Immature natural killer cell (primary cell): Measurements from ENCODE around the gene CDKAL1. TPM values are rescaled to one million over a fixed set of nuclear protein-coding genes. Genes with fewer than 3 reads are reported as not detected.

Experiments
- DNase-seq, 3 donors: peaks; one replicate each; pipeline ENCODE4 v3.0.0; 2022; ENCODE audit warnings: mixed read lengths in 1 of 3
- H3K27ac Mint-ChIP-seq, 6 donors: one replicate each; pipeline ENCODE4 v1.8.0; 2020; ENCODE audit warnings: mixed read lengths in 6 of 6, mild to moderate bottlenecking in 5 of 6, inconsistent platforms in 4 of 6, moderate library complexity in 3 of 6
- H3K27me3 Mint-ChIP-seq, 3 donors: one replicate each; pipeline ENCODE4 v1.8.0; 2020 to 2021; ENCODE audit warnings: low read depth in 3 of 3, mild to moderate bottlenecking in 3 of 3, mixed read lengths in 3 of 3, moderate library complexity in 3 of 3, inconsistent platforms in 1 of 3
- H3K36me3 Mint-ChIP-seq, 3 donors: one replicate each; pipeline ENCODE4 v1.8.0; 2020; ENCODE audit warnings: mixed read lengths in 3 of 3, inconsistent platforms in 2 of 3, mild to moderate bottlenecking in 2 of 3
- H3K4me1 Mint-ChIP-seq, 2 donors: one replicate each; pipeline ENCODE4 v1.8.0; 2020; ENCODE audit warnings: inconsistent platforms in 2 of 2, mild to moderate bottlenecking in 2 of 2, mixed read lengths in 2 of 2, moderate library complexity in 1 of 2
- H3K4me3 Mint-ChIP-seq, 5 donors: one replicate each; pipeline ENCODE4 v1.8.0; 2020; ENCODE audit warnings: mild to moderate bottlenecking in 5 of 5, mixed read lengths in 5 of 5, inconsistent platforms in 3 of 5, moderate library complexity in 3 of 5
- H3K9me3 Mint-ChIP-seq, 6 donors: one replicate each; pipeline ENCODE4 v1.8.0; 2020; ENCODE audit warnings: mild to moderate bottlenecking in 6 of 6, mixed read lengths in 6 of 6, inconsistent platforms in 4 of 6, moderate library complexity in 3 of 6
- polyA plus RNA-seq, 3 donors: library from polyadenylated mRNA; unstranded; fragments of 300-500 nt; fragmentation: Illumina TruSeq; gene quantifications; one replicate each; pipeline ENCODE4 v1.2.3, GENCODE V29; 2021

CDKAL1 gene
- polyA plus RNA-seq, 3 donors from 2014 or later = 22.4 to 32.3 (median 25.4) TPM

DNA sequence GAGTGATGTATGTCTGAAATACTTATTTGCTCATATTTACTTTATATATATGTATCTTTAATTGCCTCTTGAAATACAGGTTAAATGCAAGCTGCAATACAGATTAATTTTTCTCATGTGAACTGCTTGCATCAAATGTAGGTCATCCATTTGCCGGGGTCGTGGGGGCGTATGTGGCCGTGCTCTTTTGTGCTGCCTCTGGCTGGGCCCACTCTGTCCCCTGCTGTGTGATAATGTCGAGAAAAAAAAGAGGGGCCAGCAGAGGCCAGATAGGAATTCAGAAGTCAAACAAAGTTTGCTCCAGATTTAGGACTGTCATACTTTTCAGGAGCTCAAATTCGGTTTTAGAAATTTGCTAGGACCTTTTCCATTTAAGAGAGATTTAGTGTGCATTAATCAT is 599.6 kb downstream of the CDKAL1 start:
- Mint-ChIP-seq H3K36me3 (peaks cover 0 to 6% (median 4%) of the 10 kb centered on the region in 3 donors), H3K4me3 (no peak overlapping the region), H3K4me1 (no peaks in the 10 kb centered on the region), H3K27me3 (no peaks in the 10 kb centered on the region), H3K9me3 (no peaks in the 10 kb centered on the region), H3K27ac (no peak overlapping the region)
- DNase-seq = no peak

DNA sequence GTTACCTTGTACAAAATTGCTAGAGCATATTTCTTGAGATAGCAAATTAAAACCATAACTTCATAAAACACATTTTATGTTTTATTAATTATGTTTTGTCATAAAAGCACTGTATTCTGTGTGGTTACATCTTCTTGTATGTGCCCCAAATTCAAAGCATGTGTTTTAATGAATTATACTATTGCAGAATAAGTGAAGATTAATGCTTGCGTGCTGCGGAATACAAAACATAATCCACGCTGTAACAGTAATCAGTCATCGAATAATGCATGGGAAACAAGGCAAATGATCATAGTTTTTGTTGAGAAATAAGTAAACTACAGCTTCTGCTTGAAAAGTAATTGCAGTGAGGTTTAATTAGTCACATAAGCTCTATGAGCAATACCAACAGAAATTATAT is 600.1 kb downstream of the CDKAL1 start:
- Mint-ChIP-seq H3K4me1 (no peaks in the 10 kb centered on the region), H3K36me3 (peaks cover 0 to 6% (median 4%) of the 10 kb centered on the region in 3 donors), H3K4me3 (no peak overlapping the region), H3K27me3 (no peaks in the 10 kb centered on the region), H3K9me3 (no peaks in the 10 kb centered on the region), H3K27ac (no peak overlapping the region)
- DNase-seq = no peak

DNA sequence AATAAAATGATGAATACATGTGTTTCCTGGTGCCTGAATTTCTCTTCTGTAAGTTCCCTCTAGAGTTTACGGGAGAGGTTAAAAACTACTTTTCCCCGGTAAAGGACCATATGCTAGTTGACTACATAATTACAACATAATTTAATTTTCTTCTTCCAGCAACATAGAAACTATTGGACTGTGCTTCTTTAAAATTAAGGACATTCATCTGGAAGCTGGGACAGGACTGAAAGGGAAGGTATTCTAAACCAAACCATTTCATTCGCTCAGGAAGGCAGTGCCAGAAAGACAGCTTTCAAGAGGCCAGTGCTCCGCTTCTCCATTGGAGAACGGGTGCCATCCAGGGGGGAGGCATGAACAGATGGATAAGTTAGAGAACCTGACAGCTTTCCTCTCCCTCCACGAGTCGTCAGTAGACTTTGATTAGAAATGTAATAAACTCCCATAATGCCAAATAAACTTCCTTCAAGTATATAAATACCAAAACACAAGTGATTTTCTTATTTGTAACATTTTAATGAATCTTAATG is 601.3 kb downstream of the CDKAL1 start:
- no peaks in the 10 kb centered on the region for H3K27me3 Mint-ChIP-seq
- H3K4me1 Mint-ChIP-seq = no peaks in the 10 kb centered on the region
- no peak for DNase-seq
- no peak overlapping the region for H3K27ac Mint-ChIP-seq
- no peak overlapping the region for H3K4me3 Mint-ChIP-seq
- H3K9me3 Mint-ChIP-seq = no peaks in the 10 kb centered on the region
- H3K36me3 Mint-ChIP-seq = peaks cover 9 to 15% (median 9%) of the 10 kb centered on the region in 3 donors

DNA sequence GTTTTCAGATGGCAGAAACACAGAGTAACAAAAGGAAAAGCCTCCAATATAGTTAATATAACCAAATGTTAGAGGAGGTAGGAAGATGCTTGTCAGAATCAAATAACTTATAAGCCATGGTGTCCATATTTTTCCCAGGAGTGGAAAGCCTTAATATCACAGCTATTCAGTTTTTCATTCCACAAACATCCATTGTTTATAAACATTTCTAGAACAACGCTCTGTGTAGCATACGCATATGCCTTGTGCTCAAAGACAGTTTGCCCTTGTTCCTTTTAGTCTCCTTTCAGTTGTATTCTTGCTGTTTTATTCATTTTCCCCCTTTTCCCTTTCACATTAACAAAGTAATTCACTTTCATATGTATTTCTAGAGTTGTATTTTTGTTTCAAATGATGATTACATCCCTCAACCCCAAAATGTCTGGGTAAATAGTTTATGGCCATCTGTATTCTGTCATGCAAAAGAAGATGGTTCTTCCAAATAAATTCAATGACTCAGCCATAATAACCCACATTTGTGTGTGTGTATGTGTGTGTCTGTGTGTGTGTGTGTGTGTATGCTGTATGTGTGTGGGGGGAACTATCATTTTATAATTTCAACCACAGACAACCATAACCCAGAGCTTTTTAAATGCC is 603.6 kb downstream of the CDKAL1 start:
- H3K4me3 Mint-ChIP-seq = no peak overlapping the region
- no peaks in the 10 kb centered on the region for H3K9me3 Mint-ChIP-seq
- no peak for DNase-seq
- no peaks in the 10 kb centered on the region for H3K4me1 Mint-ChIP-seq
- no peak overlapping the region for H3K27ac Mint-ChIP-seq
- no peaks in the 10 kb centered on the region for H3K27me3 Mint-ChIP-seq
- peaks cover 16 to 23% (median 19%) of the 10 kb centered on the region in 3 donors for H3K36me3 Mint-ChIP-seq

DNA sequence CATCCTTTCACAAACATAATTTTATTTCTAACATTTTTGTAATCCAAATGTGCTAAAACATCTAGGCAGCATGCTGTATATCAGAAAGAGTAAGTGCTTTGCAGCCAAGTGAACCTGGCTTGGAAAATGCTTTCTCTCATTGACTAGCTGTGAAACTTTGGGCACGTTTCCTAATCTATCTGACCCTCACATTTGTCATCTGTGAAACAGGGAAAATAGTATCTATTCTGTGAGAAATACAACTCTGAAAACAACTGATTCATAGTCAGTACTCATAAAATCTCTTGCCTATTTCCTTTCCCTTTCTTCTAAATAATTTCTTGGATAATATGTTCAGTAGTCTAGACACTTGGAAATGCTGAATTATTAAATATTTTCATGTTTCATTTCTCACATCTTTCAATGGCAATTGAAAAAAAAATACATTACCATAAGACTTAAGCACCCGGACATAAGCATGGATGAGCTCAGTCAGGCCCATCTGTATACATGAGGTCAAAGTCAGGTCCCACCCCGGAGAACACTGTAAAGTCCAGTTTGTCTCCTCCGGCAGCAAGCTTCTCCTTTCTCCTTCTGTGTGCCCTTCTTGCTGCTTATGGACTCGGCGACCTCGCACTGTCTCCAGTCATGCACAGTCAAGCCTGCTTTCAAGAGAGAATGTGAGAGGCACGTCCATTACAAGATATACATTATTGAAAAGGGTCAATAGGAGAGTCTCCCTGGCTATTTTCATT is 604.2 kb downstream of the CDKAL1 start:
- Mint-ChIP-seq H3K4me1 (no peaks in the 10 kb centered on the region), H3K36me3 (peaks cover 16 to 23% (median 19%) of the 10 kb centered on the region in 3 donors), H3K9me3 (no peaks in the 10 kb centered on the region), H3K27ac (no peak overlapping the region), H3K27me3 (no peaks in the 10 kb centered on the region), H3K4me3 (no peak overlapping the region)
- DNase-seq = no peak

DNA sequence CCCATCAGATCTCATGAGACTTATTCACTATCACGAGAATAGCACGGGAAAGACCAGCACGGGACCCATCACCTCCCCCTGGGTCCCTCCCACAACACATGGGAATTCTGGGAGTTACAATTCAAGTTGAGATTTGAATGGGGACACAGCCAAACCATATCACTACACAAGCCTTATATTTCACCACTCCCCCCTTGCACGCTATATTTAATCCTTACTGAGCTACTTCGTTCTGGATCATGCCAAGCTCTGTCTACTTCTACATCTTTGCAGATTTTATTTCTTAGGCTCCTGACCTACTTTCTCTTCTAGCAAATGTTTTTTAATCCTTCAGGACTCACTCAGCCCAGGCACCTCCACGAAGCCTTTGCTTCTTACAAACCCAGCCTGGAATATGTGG is 606.7 kb downstream of the CDKAL1 start:
- H3K4me3 Mint-ChIP-seq = no peak overlapping the region
- no peak overlapping the region for H3K27ac Mint-ChIP-seq
- no peaks in the 10 kb centered on the region for H3K9me3 Mint-ChIP-seq
- H3K4me1 Mint-ChIP-seq = no peaks in the 10 kb centered on the region
- peaks cover 12 to 23% (median 19%) of the 10 kb centered on the region in 3 donors for H3K36me3 Mint-ChIP-seq
- peaks cover 0 to 1% (median 0%) of the 10 kb centered on the region in 3 donors for H3K27me3 Mint-ChIP-seq
- no peak for DNase-seq

DNA sequence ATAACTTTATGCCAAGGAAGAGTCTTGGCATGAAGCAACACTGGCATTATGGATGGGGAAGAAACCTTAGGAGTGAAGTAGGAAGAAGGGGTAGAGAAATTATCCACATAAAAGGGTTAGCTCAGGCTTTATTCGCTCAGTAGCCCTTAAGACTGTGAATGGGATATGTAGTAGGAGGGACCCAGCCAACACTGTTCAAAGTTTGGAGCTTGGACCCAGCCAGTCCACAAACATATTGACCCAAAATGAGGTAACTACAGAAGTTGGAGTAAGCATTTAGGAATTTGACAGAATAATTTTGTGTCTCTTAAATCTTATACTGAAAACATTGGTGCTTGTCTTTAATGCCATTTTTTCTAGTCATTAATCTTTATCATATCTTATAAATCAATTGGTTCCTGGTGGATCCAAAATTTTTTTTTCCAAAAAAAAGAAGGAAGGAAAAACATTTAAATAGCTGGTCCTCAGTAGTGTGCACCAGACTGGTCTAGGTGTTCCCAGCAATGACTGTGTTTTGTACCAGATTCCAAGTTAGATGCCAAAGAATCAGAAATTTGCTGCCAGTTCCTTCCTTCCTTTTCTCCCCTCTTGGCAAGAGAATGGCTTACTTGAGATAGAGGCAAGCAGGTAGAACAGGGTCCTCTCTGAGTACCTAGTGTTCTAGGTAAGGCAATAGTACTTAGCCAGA is 607.5 kb downstream of the CDKAL1 start:
- H3K4me3 Mint-ChIP-seq = no peak overlapping the region
- no peaks in the 10 kb centered on the region for H3K4me1 Mint-ChIP-seq
- no peak overlapping the region for H3K27ac Mint-ChIP-seq
- DNase-seq = no peak
- H3K27me3 Mint-ChIP-seq = peaks cover 0 to 1% (median 0%) of the 10 kb centered on the region in 3 donors
- peaks cover 12 to 23% (median 19%) of the 10 kb centered on the region in 3 donors for H3K36me3 Mint-ChIP-seq
- H3K9me3 Mint-ChIP-seq = no peaks in the 10 kb centered on the region

DNA sequence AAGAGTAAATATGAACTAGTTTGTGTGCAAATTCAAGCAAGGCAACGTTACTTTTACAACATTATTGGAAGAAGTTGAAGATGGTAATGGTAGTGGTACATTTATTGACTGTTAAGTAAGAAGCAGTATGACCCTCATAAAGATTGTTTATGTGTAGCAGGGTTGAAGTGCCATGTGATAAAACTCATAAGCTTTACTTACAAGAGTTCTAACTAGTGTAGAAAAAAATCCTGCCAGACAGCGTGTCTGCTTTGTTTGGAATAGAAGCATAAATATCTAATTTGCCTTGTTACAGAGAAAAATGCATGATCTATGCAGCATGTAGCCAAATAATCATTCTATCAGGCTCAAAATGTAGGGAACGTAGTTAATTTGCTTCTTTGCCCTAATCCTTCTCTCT is 608.5 kb downstream of the CDKAL1 start:
- peaks cover 12 to 23% (median 19%) of the 10 kb centered on the region in 3 donors for H3K36me3 Mint-ChIP-seq
- no peak overlapping the region for H3K27ac Mint-ChIP-seq
- no peaks in the 10 kb centered on the region for H3K9me3 Mint-ChIP-seq
- no peaks in the 10 kb centered on the region for H3K4me1 Mint-ChIP-seq
- no peak overlapping the region for H3K4me3 Mint-ChIP-seq
- peaks cover 0 to 1% (median 0%) of the 10 kb centered on the region in 3 donors for H3K27me3 Mint-ChIP-seq
- no peak for DNase-seq

DNA sequence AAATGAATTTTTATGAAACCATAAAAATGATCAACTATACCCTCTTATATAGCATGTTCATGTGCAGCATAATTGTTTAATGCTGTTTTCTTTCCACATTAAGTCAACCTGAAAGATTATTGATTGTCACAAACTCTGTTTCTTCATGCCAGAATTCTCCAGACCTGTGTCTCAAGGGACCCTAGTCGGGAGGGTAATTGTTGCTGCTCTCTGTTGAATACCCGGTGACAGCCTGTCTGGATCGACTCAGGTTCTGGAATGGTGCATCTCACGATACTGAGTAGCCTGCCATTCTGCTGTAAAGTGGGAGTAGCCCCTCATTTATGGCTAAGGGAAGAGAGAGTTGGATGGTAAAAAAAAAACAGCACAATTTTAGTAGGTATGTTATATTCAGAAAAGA is 609.4 kb downstream of the CDKAL1 start:
- H3K9me3 Mint-ChIP-seq = no peaks in the 10 kb centered on the region
- no peak overlapping the region for H3K4me3 Mint-ChIP-seq
- peaks cover 0 to 1% (median 0%) of the 10 kb centered on the region in 3 donors for H3K27me3 Mint-ChIP-seq
- no peaks in the 10 kb centered on the region for H3K4me1 Mint-ChIP-seq
- H3K27ac Mint-ChIP-seq = no peak overlapping the region
- no peak for DNase-seq
- H3K36me3 Mint-ChIP-seq = peaks cover 12 to 20% (median 19%) of the 10 kb centered on the region in 3 donors

DNA sequence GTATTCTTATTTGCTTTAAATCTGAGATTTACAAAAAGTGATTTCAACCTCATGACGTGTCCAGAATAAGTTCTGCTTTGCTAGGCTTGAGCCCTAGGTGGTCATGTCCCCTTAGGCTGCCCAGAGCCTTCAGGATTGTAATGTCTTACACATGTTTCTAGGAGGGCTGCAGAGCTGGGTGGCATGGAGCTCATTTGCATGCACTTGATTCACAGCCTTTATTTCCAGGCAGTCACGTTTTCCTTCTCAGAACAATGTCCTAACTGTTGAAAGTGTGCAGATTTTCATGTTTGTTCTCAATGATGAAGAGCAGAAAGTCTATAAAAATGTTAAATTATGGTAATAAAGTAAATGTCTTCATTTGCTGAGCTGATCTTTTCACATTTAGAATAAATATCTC is 610.7 kb downstream of the CDKAL1 start:
- no peaks in the 10 kb centered on the region for H3K4me1 Mint-ChIP-seq
- no peaks in the 10 kb centered on the region for H3K9me3 Mint-ChIP-seq
- no peak for DNase-seq
- H3K27me3 Mint-ChIP-seq = peaks cover 0 to 1% (median 0%) of the 10 kb centered on the region in 3 donors
- no peak overlapping the region for H3K4me3 Mint-ChIP-seq
- H3K36me3 Mint-ChIP-seq = peaks cover 9 to 16% (median 14%) of the 10 kb centered on the region in 3 donors
- no peak overlapping the region for H3K27ac Mint-ChIP-seq

DNA sequence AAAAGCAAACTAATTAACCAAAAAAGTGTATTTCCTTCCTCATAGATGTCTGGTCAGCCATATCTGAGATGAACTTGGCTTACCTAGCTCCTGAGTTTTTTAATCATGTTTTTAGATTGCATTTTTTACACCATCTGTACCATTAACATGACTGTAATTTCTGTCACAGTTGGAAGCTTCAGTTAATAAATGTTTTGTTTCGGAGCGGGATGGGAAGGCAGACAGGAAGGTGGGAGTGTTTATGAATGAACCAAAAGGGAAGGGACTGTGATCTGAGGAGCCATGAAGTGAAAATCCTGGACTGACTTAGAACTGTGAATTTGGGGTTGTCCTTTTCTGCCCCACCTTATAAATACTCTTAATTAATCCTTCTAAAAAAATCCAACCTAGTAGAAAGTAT is 613.7 kb downstream of the CDKAL1 start:
- Mint-ChIP-seq H3K27ac (peak overlapping the region in 1 of 6 donors; percentile 10), H3K4me1 (no peaks in the 10 kb centered on the region), H3K27me3 (peaks cover 0 to 1% (median 0%) of the 10 kb centered on the region in 3 donors), H3K4me3 (no peak overlapping the region), H3K36me3 (no peaks in the 10 kb centered on the region), H3K9me3 (no peaks in the 10 kb centered on the region)
- no peak for DNase-seq

DNA sequence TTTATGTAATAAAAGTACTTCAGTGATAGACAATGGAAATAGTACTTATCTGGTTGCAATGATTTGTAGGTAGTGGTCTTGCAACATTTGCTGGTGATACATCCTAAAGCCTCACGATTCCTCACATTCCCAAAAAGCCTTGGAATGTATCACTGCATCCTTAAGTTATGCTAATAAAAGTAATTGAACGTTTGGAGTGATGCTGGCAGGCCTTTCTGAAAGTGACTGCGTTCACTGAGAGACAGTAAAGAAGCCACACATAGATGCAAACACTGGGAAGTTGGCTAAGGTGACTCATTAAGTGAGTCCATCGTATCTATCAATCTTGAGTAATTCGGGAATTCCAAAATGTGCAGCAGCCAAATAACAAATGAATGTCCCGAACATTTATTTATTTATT is 615.2 kb downstream of the CDKAL1 start:
- no peaks in the 10 kb centered on the region for H3K4me1 Mint-ChIP-seq
- peaks cover 0 to 1% (median 0%) of the 10 kb centered on the region in 3 donors for H3K27me3 Mint-ChIP-seq

DNA sequence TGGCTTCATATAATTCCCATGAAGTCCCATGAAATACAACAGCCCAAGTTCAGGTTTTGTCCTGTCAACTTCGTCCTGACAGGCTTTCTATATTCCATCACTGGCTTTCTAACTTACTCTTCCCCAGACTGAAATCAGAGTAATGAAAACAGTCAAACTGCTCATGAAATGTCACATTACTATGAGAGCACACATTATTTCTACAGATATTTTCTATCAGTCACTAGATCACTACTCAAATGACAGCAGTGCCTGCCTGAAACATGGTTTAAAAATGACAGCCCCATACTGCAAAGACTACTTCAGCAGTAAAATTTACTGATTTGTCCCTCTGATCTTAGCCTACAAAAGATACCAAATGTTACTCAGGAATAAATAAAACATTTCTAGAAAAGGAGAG is 616.4 kb downstream of the CDKAL1 start:
- DNase-seq = no peak
- no peak overlapping the region for H3K27ac Mint-ChIP-seq
- H3K27me3 Mint-ChIP-seq = no peaks in the 10 kb centered on the region
- H3K4me1 Mint-ChIP-seq = no peaks in the 10 kb centered on the region
- no peak overlapping the region for H3K4me3 Mint-ChIP-seq
- H3K36me3 Mint-ChIP-seq = peaks cover 0 to 5% (median 0%) of the 10 kb centered on the region in 3 donors
- H3K9me3 Mint-ChIP-seq = no peaks in the 10 kb centered on the region

More for the DNA sequence above, 615.2 kb downstream of the CDKAL1 start:
- no peak overlapping the region for H3K4me3 Mint-ChIP-seq
- DNase-seq = no peak
- H3K27ac Mint-ChIP-seq = no peak overlapping the region
- no peaks in the 10 kb centered on the region for H3K9me3 Mint-ChIP-seq
- peaks cover 0 to 5% (median 0%) of the 10 kb centered on the region in 3 donors for H3K36me3 Mint-ChIP-seq

DNA sequence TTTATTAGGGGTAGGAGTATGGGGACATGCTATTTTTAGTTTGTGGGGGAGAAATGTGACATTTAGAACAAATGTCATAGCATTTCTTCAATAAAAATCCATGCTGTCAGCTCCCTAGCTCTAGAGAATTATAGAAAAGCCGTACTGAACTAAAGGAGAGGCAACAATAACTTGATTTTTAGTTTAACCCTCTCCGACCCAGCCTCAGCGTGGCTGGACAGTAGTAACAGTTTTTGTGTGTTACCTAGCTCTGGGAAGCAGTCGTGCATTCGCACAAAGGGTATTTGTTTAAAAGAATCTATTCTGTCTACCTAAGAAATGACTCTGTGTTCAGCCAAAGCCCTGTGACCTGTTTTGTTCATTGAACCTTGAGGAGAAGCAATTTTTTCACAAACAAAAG is 616.9 kb downstream of the CDKAL1 start:
- no peak overlapping the region for H3K4me3 Mint-ChIP-seq

More for the DNA sequence above, 616.9 kb downstream of the CDKAL1 start:
- DNase-seq = no peak
- H3K9me3 Mint-ChIP-seq = no peaks in the 10 kb centered on the region
- no peak overlapping the region for H3K27ac Mint-ChIP-seq
- no peaks in the 10 kb centered on the region for H3K4me1 Mint-ChIP-seq
- H3K36me3 Mint-ChIP-seq = peaks cover 0 to 5% (median 0%) of the 10 kb centered on the region in 3 donors
- H3K27me3 Mint-ChIP-seq = no peaks in the 10 kb centered on the region
